SIG-M5 treated with dmso at 0.1 percent for 504 hours (cell line): ENCODE data around the gene RGS7.
"Not testable (repeated sequence)": the region's sequence is repeated elsewhere in the genome, so short reads cannot be mapped to it uniquely, and the experiment has no call there.

Source experiments
- DNase-seq: peaks from one replicate; lab custom pipeline; 2025; ENCODE audit not compliant: unreplicated experiment; lab: John Stamatoyannopoulos, UW

Gene RGS7

DNA sequence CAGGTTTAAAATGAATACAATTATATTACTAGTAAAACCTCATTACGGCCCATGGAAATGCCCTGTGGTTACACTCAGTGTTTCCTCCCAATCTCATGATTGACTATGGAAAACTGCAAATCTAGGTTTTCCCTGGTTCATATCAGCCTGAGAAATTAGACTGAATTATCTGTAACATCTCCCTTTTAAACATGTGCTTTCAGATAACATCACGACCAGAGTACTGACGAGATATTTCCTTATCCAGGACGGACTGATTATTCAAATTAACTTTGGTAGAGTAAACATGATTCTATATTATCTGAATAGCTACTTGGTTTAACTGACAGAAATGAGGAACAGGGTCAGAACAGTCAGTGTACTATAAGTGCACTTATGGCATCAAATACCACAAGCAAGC is 82.3 kb downstream of the RGS7 start:
- DNase-seq, result no peak

DNA sequence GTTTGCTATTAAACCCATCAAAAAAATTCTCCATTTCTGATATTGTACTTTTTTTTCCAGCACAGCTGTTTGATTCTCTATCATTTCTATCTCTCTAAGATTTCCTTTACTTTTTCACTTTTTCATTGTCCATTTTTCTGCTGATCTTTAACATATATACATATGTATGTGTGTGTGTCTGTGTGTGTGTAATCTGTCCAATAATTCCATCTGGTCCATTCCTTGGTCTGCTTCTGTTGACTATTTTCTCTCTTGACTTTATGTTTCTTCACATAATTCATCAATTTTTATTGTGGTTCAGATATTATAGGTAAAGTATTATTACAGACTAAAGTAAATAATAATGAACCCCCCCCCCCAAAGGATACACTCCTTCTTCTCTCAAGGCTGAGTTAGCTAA is 84.2 kb downstream of the RGS7 start:
- DNase-seq, result no peak

DNA sequence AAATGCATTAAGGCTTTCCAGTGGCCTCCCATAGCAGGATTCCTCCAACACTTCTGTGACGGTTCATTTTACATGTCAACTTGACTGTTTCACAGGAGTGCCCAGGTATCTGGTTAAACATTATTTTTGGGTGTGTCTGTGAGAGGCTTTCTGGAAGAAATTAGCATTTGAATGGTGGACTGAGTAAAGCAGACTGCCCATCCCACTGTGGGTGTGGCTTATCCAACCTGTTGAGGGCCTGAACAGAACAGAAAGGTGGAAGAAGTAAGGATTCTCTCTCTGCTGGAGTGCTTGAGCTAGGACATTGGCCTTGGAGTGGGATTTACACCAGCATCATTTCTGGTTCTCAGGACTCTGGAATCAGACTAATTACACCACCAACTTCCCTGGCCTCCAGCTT is 85.6 kb downstream of the RGS7 start:
- no peak for DNase-seq

DNA sequence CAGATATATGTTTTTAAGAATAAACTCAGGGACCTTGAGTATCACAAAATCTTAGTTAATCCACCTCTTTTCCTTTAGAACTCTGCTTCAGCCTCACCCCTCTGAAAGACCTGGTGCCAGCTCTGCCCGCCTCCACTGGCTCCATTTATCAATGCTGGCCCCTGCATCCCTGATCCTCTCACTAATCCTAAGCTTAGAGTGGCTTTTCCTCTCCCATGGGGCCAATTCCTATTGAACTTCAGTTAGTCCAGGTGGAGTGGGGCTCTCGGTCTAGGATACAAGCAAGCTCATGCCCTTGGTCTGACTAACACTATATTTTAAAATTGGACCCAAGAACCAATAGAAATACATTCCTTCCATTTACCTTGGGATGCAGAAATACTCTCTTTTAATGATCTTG is 87.0 kb downstream of the RGS7 start:
- no peak for DNase-seq

DNA sequence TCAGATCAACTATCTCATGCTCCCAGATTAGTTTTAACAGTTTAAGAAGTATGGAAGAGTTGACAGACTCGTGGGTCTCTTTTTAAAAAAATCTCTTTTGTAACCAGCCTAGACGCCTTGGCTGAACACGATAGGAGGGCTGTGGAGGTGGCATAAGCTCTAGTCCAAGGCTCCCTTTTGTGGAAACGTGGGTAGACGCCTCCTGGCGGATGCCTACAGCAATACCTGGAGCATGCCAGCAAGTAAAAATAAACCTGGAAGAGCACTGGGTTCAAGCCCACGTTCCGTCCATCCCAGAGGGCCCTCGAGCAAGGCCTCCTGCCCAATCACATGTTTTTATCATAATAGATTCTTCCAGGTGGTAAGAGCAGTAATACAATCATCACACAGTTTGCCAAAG is 87.9 kb downstream of the RGS7 start:
- no peak for DNase-seq

DNA sequence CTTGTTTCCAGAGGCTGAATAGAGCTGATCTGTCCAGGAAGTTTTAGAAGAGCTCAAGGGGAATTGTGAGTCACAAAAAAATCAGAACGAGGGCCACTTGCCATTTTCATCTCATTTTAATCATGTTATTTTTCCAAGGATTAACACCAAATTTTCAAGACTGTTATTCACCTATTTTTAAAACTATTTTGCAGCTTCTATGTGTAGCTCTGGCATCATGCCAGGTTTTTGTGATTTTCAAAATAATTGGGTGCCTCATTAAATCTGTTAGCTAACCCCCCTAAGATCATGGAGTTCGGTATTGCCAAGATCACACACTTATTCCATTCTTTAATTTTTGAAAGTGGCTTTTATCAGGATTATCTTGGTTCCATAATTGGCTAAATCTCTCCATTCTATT is 90.9 kb downstream of the RGS7 start:
- no peak for DNase-seq

DNA sequence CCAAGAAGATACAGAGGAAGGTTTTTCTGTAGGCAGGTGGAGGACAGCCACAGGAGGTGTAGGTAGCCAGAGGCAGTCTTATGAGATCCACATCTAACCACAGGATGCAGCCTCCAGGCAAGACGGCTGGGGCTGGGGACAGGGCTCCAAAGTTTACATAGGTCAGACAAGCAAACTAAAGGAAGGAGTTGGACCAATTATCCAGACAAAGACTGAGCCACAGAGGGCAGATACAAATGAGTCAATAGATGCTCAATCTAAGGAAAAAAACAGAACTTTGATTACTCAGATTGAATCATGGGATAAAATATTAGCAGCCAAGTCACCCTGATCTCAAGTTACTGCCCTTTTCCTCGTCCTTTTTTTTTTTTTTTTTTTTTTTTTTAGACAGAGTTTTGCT is 91.6 kb downstream of the RGS7 start:
- DNase-seq, result no peak

DNA sequence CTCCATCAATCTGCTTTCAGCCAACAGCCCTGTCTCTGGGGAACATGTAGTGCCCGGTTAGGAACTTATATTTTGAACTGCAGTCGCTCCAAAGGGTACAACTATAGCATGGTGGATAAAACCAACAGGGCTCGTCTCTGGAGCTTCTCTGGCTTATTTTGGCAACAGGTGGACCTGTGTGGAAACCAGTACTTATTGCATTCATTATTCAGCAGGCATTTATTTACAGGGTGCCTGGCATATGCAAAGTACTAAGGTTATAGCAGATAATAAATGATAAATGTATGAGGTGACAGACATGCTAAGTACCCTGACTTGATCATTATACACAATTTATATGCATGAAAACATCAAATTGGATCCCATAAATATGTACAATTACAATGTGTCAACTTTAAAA is 93.7 kb downstream of the RGS7 start:
- no peak for DNase-seq

DNA sequence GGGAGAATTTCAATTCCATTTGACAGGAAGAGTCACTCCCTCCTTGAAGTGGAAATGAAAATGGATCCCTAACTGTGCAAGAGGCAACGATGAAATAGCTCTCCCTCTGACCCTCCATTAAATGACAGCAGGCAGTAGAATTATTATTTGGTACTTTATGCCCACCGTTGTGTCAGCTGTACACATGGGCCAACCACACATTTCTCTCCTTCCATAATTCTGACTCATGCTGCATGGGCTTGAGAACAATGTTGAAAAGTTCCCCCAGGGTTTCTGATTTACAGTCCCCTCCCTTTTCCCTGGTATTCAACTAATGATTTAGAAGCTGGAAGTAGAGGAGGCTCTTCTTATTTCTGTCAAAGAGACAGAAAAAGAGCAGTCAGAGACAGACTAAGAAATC is 103.5 kb downstream of the RGS7 start:
- no peak for DNase-seq

DNA sequence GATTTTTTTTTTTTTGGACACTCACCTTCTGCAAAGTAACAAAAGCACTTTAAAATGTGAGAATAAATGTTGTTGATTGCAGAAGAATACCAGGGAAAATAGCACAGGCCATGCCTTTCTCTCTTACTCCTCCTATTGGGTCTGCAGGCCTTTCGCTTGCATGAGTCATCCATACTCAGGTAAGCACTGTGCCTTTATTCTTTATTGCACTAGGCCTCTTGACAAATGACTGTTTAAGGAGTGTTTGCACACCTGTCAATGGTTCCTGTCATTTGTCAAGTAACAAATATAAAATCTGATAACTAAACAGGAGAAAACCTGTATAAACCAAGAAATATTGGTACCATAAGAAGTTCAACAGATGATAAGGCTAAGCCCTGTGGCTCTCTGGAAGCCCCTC is 106.5 kb downstream of the RGS7 start:
- DNase-seq, result no peak

DNA sequence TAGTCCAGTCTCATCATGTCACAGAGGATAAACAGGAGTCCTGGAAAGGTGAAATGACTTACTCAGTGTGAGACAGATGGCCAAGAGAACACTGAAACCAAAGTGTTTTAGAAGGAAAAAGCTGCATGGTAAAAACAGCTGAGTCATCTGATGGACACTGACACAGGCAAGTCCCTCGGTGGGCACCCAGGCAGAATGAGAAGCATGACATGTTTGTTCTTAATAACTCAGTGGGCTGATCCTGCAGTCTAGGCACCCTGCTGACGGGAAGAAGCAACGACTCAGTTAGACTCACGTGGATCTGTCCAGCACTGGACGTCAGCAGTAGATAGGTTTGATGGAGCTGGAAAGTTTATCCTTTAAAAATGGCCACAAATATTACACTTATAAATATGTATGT is 116.9 kb downstream of the RGS7 start:
- DNase-seq, result no peak

DNA sequence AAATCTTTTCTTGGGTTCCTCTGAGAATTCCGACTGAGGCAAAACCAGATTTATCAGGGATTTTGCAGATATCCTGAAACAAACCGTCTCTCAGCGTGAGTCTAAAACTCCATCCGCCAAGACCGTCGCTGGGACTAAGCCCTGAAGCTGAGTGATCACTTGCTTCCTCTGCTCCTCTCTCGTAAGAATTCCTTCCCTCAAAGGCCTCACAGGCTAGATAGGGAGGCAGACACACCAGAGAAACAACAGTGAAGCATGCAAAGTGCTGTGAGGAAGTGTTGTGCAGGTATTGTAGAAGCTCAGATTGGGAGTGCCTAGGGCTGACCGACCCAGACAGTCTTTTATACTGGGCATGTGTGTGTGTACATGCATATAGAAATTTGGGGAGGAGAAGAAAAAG is 119.1 kb downstream of the RGS7 start:
- no peak for DNase-seq

DNA sequence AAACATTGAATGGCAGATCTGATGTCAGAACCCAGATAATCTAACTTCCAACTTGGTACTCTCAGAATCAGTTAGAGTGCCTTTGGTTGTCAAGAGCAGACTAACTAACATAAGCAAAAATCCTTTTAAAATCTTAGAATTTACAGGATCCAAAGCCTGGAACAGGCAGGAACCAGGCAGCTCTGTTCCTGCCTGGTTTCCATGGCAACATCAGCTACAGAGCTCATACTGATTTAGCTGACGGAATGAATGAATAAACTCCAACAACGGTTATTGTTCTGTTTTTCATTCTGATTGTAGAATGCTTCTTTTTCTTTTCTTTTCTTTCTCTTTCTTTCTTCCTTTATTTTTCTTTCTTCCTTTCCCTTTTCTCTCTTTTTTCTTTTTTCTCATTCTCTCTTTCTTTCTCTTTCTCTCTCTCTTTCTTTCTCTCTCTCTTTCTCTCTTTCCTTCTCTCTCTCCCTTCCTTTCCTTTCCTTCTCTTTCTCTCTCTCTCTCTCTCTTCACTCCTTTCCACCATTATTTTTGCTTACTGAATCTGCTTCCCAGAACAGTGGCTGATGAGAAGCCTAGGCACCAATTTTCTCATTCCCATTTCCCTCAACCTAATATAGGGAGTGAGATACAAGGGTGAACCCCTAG is 121.6 kb downstream of the RGS7 start:
- DNase-seq, result no peak

DNA sequence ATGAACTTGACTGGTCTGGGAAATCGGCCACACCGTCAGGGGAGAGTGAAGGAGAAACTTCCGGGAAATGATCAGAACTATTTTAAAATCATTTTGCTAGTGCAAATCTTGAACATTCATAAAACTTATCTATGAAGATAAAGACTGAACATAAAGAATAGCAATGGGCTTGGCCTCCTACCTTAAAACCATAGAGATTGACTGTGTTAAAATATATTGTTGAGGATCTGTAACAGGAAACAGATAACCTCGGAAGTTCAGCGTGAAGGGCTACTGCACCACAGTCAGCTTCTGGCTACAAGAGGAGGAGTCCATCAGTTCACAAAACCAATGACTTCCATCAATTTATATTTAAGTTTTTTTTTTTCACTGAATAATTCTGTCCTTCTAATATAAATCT is 127.3 kb downstream of the RGS7 start:
- DNase-seq, result no peak

DNA sequence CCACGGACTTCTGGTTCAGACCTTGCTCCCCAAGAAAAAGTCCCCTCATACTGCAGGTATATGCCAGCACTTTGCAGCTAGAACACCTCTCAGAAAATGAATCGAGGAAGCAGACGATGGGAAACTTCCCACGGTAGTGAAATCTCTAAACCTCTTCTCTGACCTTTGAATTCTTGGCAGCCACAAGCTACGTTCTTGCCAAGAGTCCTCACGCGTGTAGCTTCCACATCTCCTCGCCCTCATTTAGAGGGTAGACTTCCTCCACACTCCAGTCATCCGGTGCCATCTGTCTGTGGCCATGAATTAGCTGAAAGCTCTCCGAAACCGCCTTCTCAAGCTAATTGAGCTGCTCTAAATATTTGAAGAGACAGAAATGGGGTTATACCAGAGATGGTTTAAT is 127.8 kb downstream of the RGS7 start:
- no peak for DNase-seq

DNA sequence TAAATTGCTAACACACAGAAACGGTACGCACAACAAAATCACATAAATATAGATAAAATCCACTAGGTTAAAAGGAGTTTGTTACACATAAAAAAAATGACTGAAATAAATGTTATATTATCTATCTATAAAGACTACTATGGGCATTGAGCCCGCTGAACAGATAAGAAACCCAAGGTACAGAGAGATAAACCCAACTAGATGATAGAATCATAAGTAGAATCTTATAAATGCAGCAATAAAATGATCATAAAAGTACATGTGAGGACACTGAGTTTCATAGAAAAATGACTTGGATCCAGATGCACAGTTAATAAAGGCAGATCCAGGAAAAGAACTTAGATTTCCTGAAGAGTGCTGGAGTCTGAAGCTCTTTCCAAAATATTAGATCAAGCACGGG is 128.7 kb downstream of the RGS7 start:
- no peak for DNase-seq

DNA sequence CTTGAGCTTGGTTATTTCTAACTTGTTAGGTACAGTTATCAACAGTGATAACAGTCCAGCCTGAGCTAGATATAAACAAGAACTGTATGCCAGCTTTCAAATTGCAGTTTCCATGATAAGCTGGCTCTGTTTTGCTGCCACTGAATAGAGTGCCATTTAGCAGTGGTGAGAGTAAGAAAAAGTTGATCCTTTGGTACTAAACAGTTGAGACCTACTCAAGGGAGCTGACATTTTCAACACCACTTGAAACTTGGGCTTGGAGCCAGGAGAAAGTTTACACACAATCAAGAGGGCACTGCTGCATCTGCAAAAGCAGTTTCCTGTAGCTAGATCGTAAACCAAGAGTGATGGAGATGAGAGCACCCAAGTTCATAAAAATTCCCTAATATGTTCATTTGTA is 131.3 kb downstream of the RGS7 start:
- DNase-seq, result no peak

DNA sequence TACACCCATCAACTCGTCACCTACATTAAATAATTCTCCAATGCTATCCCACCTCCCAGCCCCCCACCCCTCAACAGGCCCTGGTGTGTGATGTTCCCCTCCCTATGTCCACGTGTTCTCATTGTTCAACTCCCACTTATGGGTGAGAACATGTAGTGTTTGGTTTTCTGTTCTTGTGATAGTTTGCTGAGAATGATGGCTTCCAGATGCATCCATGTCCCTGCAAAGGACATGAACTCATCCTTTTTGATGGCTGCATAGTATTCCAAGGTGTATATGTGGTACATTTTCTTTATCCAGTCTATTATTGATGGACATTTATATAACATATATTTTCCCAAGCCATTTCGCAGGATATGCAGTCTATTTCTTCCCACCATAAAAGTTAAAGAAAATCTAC is 132.8 kb downstream of the RGS7 start:
- not testable (repeated sequence) for DNase-seq

DNA sequence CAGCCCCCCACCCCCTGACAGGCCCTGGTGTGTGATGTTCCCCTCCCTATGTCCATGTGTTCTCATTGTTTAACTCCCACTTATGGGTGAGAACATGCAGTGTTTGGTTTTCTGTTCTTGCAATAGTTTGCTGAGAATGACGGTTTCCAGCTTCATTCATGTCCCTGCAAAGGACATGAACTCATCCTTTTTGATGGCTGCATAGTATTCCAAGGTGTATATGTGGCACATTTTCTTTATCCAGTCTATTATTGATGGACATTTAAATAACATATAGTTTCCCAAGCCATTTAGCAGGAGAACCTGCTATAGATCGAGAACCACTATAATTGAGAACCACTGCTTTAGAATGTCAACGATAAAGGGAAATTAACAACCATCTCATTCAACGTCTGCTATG is 134.2 kb downstream of the RGS7 start:
- not testable (repeated sequence) for DNase-seq

DNA sequence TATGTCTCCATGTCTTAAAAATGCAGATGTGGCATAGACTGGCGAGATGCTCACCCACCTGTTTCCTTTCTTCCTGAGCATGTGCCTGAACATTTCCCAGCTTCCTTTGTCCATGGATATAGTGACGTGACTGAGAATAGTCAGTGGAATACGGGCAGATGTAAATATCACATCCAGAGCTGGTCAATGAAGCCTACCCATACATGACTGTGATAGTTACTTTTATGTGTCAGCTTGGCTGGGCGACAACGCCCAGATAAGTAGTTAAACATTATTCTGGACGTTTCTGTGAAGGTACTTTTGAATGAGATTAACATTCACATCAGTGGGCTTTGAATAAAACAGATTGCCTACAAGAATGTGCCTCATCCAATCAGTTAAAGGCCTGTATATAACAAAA is 135.7 kb downstream of the RGS7 start:
- DNase-seq, result no peak

DNA sequence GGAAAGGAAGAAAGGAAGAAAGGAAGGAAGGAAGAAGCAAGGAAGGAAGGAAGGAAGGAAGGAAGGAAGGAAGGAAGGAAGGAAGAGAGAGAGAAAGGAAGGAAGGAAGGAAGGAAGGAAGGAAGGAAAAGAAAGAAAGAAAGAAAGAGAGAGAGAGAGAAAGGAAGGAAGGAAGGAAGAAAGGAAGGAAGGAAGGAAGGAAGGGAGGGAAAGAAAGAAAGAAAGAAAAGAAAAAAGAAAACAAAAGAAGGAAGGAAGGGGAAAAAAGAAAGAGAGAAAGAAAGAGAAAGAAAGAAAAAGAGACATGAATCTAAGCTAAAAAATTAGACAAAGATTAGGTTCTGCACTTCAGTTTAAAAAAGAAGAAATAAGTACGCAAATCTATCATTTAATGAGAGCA is 136.1 kb downstream of the RGS7 start:
- DNase-seq, result not testable (repeated sequence)

DNA sequence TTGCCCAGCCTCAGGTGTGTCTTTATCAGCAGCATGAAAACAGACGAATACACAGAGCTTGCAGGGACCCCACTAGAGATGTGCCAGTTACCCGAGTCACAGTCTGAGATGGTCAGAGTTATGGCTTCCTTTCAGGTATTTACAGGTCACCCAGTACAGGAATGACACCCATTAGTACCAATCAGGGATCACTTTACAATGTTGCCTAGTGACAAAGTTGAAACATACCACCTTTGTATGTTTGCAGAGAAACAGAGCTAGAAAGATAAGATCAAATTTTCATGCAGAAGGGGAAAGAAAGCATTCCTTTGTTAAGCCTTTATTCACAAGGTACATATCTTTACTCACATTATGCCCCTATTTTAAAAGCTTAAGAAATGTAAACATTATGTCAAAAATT is 137.6 kb downstream of the RGS7 start:
- peak; percentile 4 for DNase-seq

DNA sequence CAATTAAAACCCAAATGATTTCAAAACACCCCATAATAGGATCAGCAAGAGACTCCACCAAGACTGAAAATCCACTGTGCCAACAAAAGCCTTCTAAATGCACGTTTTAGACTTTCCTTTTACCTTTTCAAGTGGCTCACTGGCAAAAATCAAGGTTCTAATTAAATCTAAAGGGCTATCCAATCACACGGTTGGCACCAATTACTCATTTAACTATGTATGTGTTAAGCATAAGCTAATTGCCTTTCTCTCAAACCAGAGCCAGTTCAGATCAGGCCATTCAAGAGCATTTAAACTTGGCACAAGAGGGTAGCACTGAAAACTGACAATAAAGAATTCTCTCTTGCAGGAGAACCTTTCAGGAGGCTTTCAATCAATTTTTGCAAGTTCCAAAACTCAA is 139.5 kb downstream of the RGS7 start:
- no peak for DNase-seq

DNA sequence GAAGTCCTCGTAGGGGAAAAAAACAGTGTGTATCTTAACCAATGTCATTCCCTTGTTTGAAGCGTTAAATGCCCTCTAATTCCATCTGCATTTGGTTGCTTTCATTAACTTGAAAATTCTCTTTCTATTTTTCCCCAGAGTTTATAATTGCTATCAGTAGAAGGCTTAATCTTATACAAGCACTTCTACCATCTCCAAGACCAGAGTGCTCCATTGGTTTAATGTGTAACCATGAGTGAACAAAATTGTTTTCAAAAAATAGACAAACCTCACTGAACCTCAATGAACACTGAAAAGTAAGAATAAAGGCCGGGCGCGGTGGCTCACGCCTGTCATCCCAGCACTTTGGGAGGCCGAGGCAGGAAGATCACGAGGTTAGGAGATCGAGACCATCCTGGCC is 141.3 kb downstream of the RGS7 start:
- no peak for DNase-seq
